Activated CD4-positive, alpha-beta T cell treated with anti-CD3 and anti-CD28 coated beads, Interleukin-2, amount 10 ng/mL, durations not matched to agents 7 days and 5 days (primary cell): Measurements from ENCODE around the gene TMEM18. TPM values are rescaled to one million over a fixed set of nuclear protein-coding genes. Genes with fewer than 3 reads are reported as not detected.
"Not testable (repeated sequence)": the region's sequence is repeated elsewhere in the genome, so short reads cannot be mapped to it uniquely, and the experiment has no call there.

ENCODE experiments used
- CTCF ChIA-PET: fragments of 350-600 bp; sonication (Branson Sonifier 250); formaldehyde crosslinking; loops from one replicate; lab custom pipeline; 2021; ENCODE audit warnings: antibody characterized with exemption; lab: Charles Lee
- POLR2A ChIA-PET: fragments of 350-600 bp; sonication (Branson Sonifier 250); formaldehyde crosslinking; loops from one replicate; lab custom pipeline; 2021; ENCODE audit warnings: antibody characterized with exemption; lab: Charles Lee
- DNase-seq: peaks from one replicate; pipeline ENCODE4 v3.0.0-alpha.2; 2020
- H3K27ac Mint-ChIP-seq: one replicate; pipeline ENCODE4 v1.8.0; 2021; ENCODE audit warnings: mild to moderate bottlenecking, moderate library complexity, mixed read lengths
- H3K27me3 Mint-ChIP-seq: one replicate; pipeline ENCODE4 v1.8.0; 2021; ENCODE audit warnings: mixed read lengths
- H3K36me3 Mint-ChIP-seq: one replicate; pipeline ENCODE4 v1.8.0; 2021; ENCODE audit warnings: low read depth, mixed read lengths
- H3K4me1 Mint-ChIP-seq: one replicate; pipeline ENCODE4 v1.8.0; 2021; ENCODE audit warnings: mixed read lengths
- H3K4me3 Mint-ChIP-seq: one replicate; pipeline ENCODE4 v1.8.0; 2021; ENCODE audit warnings: mild to moderate bottlenecking, moderate library complexity, mixed read lengths
- H3K9me3 Mint-ChIP-seq: one replicate; pipeline ENCODE4 v1.8.0; 2021; ENCODE audit warnings: mixed read lengths
- total RNA-seq, 2 experiments: library from RNA; stranded (reverse); gene quantifications; one replicate each; pipeline ENCODE4 v1.2.3, GENCODE V29; 2021

The TMEM18 gene
- total RNA-seq, 2 experiments from 2014 or later: 30.3 to 31.7 TPM

- H3K4me3 Mint-ChIP-seq: no peak overlapping the region
- no peak overlapping the region for H3K27ac Mint-ChIP-seq
- POLR2A ChIA-PET: no interaction called here
- DNase-seq: no peak
- H3K36me3 Mint-ChIP-seq: no peaks in the 10 kb centered on the region
- H3K9me3 Mint-ChIP-seq: no peaks in the 10 kb centered on the region
- H3K27me3 Mint-ChIP-seq: peaks cover 19% of the 10 kb centered on the region
- peaks cover 2% of the 10 kb centered on the region for H3K4me1 Mint-ChIP-seq
- CTCF ChIA-PET: interaction anchor here (0.9 to 1.3 kb wide), 2 partner anchors 9 to 895 kb away, joined by 3 read pairs; no protein-coding TSS in a partner anchor
Measured at GRCh38 chr2:710867-711665, 33.9 kb upstream of the TMEM18 start.

DNA sequence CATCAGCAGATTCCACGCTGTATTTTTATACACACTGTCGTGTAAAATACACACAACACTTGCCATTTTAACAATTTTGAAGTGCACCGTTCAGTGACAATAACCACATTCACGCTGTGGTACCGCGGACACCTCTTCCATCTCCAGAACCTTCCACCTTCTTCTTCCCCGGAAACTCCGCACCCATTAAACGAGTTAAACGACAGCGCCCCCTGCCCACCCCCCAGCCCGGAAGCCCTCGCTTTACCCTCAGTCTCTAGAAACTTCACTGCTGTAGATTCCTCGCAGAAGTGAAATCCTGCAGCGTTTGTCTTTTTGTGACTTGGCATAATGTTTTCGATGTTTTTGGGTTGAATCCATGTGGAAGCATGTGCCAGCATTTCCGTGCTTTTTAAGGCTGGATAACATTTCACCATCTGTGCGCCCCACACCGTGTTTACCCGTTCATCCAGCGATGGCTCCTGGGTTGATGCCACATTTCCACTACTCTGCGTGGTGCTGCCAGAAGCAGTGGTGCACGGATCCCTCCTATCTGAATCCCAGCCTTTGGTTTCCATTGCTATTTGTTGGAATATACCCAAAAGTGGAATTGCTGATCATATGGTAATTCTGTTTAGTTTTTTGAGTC, 32.0 kb upstream of the TMEM18 start:
- Mint-ChIP-seq H3K27me3 (peaks cover 19% of the 10 kb centered on the region), H3K4me1 (peaks cover under 1% of the 10 kb centered on the region), H3K36me3 (no peaks in the 10 kb centered on the region), H3K9me3 (no peaks in the 10 kb centered on the region), H3K27ac (no peak overlapping the region), H3K4me3 (no peak overlapping the region)
- POLR2A ChIA-PET: no interaction called here
- CTCF ChIA-PET: no interaction called here
- DNase-seq: no peak

DNA sequence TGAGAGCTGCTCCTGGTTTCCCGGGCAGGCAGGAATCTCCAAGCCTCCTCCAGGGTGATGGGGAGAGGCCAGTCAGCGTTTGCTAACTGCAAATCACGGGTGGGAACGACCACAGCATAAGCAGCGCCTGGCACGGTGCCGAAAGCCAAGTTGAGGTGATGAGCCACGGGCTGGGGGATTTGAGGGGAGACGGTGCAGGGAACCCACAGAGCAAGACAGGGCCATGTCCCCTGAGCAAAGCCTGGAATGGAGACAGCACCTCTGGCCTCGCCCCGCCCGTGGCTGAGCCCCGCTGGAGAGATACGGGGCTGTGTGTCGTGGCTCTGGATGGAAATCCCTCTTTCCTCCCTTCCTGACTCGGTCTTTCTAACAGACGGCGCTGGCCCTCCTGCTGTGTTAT, 31.5 kb upstream of the TMEM18 start:
- POLR2A ChIA-PET: no interaction called here
- no peak for DNase-seq
- Mint-ChIP-seq H3K36me3 (no peaks in the 10 kb centered on the region), H3K27ac (no peak overlapping the region), H3K9me3 (peaks cover 3% of the 10 kb centered on the region), H3K4me1 (no peaks in the 10 kb centered on the region), H3K27me3 (peaks cover 19% of the 10 kb centered on the region), H3K4me3 (no peak overlapping the region)
- CTCF ChIA-PET: no interaction called here

- DNase-seq: no peak
- ChIA-PET POLR2A (no interaction called here), CTCF (no interaction called here)
- H3K4me1 Mint-ChIP-seq: no peaks in the 10 kb centered on the region
- H3K27ac Mint-ChIP-seq: no peak overlapping the region
- H3K4me3 Mint-ChIP-seq: no peak overlapping the region
- H3K27me3 Mint-ChIP-seq: peaks cover 15% of the 10 kb centered on the region
- no peaks in the 10 kb centered on the region for H3K36me3 Mint-ChIP-seq
- H3K9me3 Mint-ChIP-seq: peaks cover 3% of the 10 kb centered on the region
Measured at GRCh38 chr2:705971-706511, 28.8 kb upstream of the TMEM18 start.

DNA sequence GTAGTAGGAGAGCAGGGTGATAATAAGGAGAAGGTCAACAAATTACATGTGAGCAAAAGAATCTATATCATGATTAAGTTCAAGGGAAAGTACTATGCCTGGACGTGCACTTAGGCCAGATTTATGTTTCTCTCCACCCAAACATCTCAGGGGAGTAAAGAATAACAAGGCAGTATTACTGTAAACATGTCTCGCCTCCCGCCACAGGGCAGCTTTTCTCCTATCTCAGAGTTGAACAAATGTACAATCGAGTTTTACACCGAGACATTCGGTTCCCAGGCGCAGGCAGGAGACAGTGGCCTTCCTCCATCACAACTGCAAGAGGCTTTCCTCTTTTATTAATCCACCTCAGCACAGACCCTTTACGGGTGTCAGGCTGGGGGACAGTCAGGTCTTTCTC, 25.6 kb upstream of the TMEM18 start:
- not testable (repeated sequence) for H3K4me1 Mint-ChIP-seq, H3K36me3 Mint-ChIP-seq

GRCh38 chr2:696999-697627, 19.9 kb upstream of the TMEM18 start:
- Mint-ChIP-seq H3K36me3 (no peaks in the 10 kb centered on the region), H3K9me3 (peaks cover 3% of the 10 kb centered on the region), H3K27ac (no peak overlapping the region), H3K27me3 (peaks cover 18% of the 10 kb centered on the region), H3K4me1 (no peaks in the 10 kb centered on the region), H3K4me3 (no peak overlapping the region)
- ChIA-PET POLR2A (no interaction called here), CTCF (no interaction called here)
- DNase-seq: no peak

More for the DNA sequence above, 25.6 kb upstream of the TMEM18 start:
- DNase-seq, CTCF ChIA-PET, H3K9me3 Mint-ChIP-seq, H3K4me3 Mint-ChIP-seq, H3K27ac Mint-ChIP-seq, POLR2A ChIA-PET: not testable (repeated sequence)
- peaks cover 12% of the 10 kb centered on the region for H3K27me3 Mint-ChIP-seq

GRCh38 chr2:696463-696862, 19.3 kb upstream of the TMEM18 start:
- ChIA-PET POLR2A (no interaction called here), CTCF (no interaction called here)
- no peak overlapping the region for H3K27ac Mint-ChIP-seq
- no peaks in the 10 kb centered on the region for H3K4me1 Mint-ChIP-seq
- peaks cover 3% of the 10 kb centered on the region for H3K9me3 Mint-ChIP-seq
- no peaks in the 10 kb centered on the region for H3K36me3 Mint-ChIP-seq
- no peak overlapping the region for H3K4me3 Mint-ChIP-seq
- peaks cover 14% of the 10 kb centered on the region for H3K27me3 Mint-ChIP-seq
- no peak for DNase-seq

DNA sequence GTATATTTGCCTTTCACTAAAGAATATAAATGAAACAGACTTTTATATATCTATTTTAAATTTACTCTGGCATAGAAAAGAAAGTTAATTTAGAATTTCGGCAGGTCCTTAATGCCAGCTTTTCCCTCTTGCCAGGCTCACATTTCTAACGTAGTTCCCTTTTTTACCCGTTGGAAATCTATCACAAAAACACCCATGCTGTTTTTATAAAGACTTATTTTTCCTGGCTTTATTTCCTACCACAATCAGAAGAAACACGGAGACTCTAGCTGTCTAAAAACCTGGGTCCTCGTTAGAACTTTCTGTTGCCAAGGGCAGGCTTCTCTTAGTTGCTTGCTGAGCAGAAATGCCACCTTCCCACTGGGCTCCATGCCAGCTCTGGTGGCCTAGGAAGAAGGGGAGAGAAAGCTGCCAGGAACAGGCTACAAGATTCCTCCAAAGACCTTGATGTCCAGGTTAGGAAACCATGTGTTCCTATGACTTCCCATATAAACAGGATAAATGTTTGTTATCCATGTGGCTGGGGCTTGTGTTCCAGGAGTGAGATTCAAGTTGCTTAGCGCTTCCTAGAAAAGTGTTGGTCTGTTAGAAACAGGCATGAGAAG, 17.8 kb upstream of the TMEM18 start:
- no peak for DNase-seq
- CTCF ChIA-PET: interaction anchor here (1.0 kb wide), 1 partner anchor 15 kb away, joined by 3 read pairs; no protein-coding TSS in a partner anchor
- Mint-ChIP-seq H3K27me3 (peaks cover 11% of the 10 kb centered on the region), H3K4me3 (no peak overlapping the region), H3K9me3 (peaks cover 2% of the 10 kb centered on the region), H3K27ac (no peak overlapping the region), H3K36me3 (no peaks in the 10 kb centered on the region), H3K4me1 (no peaks in the 10 kb centered on the region)
- POLR2A ChIA-PET: no interaction called here

GRCh38 chr2:694174-694573, 17.0 kb upstream of the TMEM18 start:
- Mint-ChIP-seq H3K36me3 (no peaks in the 10 kb centered on the region), H3K27ac (no peak overlapping the region), H3K27me3 (peaks cover 11% of the 10 kb centered on the region), H3K9me3 (no peaks in the 10 kb centered on the region), H3K4me3 (no peak overlapping the region), H3K4me1 (no peaks in the 10 kb centered on the region)
- ChIA-PET POLR2A (no interaction called here), CTCF (no interaction called here)
- DNase-seq: no peak

DNA sequence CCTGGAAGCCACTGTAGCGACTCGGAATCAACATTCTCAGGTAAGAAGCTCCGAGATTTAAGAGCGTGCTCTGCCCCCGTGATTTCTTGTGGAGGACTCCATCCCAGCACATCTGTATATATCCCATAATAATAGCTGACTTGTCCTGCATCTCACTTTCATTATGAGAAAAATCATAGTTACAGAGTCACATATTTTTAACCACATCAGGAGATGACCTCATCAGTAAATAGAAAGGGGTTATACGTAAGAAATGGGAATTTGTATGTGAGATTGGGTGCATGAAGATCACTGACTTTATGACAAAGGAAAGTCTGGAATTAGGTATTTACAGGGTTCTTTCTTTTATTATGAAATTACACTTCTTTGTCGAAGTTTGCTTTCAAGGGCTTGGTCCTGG, 16.4 kb upstream of the TMEM18 start:
- H3K27me3 Mint-ChIP-seq: peaks cover 9% of the 10 kb centered on the region
- no peak for DNase-seq
- ChIA-PET CTCF (no interaction called here), POLR2A (no interaction called here)
- no peaks in the 10 kb centered on the region for H3K36me3 Mint-ChIP-seq
- no peaks in the 10 kb centered on the region for H3K4me1 Mint-ChIP-seq
- no peaks in the 10 kb centered on the region for H3K9me3 Mint-ChIP-seq
- H3K27ac Mint-ChIP-seq: no peak overlapping the region
- H3K4me3 Mint-ChIP-seq: no peak overlapping the region

- H3K27ac Mint-ChIP-seq: no peak overlapping the region
- no peaks in the 10 kb centered on the region for H3K9me3 Mint-ChIP-seq
- peaks cover 13% of the 10 kb centered on the region for H3K27me3 Mint-ChIP-seq
- DNase-seq: no peak
- no peaks in the 10 kb centered on the region for H3K36me3 Mint-ChIP-seq
- no peaks in the 10 kb centered on the region for H3K4me1 Mint-ChIP-seq
- no peak overlapping the region for H3K4me3 Mint-ChIP-seq
- POLR2A ChIA-PET: no interaction called here
- CTCF ChIA-PET: no interaction called here
Measured at GRCh38 chr2:692767-693166, 15.6 kb upstream of the TMEM18 start.

- ChIA-PET POLR2A (no interaction called here), CTCF (no interaction called here)
- no peak overlapping the region for H3K4me3 Mint-ChIP-seq
- no peaks in the 10 kb centered on the region for H3K4me1 Mint-ChIP-seq
- no peaks in the 10 kb centered on the region for H3K36me3 Mint-ChIP-seq
- no peaks in the 10 kb centered on the region for H3K9me3 Mint-ChIP-seq
- DNase-seq: no peak
- H3K27ac Mint-ChIP-seq: no peak overlapping the region
- peaks cover 10% of the 10 kb centered on the region for H3K27me3 Mint-ChIP-seq
Measured at GRCh38 chr2:691821-692761, 14.9 kb upstream of the TMEM18 start.
